HG02970 (cell line): ENCODE data around the gene TTC3.

Experiments
- ATAC-seq: cut with Tn5 transposase; IDR thresholded peaks from one replicate; pipeline ENCODE4 v1.9.1; 2021; ENCODE audit warnings: mild to moderate bottlenecking, moderate library complexity, moderate number of reproducible peaks; ENCODE audit not compliant: unreplicated experiment, low FRiP score

The TTC3 gene

DNA sequence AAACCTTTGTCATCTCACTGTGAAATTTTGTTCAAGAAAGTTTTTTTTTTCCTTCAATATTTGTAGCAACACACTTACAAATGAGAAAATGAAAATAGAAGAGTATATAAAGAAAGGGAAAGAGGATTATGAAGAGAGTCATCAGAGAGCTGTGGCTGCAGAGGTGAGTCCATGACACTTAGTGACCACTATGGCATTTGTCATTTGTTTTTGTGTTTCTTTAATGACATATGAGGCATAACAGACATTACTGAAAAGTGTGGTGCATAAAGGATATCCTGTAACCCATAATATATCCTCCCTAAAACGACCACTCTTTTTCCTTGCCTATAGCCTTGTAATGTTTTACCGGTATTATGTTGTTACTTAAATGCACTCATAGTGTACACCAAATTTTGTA is 113.9 kb downstream of the TTC3 start:
- ATAC-seq, result no peak

DNA sequence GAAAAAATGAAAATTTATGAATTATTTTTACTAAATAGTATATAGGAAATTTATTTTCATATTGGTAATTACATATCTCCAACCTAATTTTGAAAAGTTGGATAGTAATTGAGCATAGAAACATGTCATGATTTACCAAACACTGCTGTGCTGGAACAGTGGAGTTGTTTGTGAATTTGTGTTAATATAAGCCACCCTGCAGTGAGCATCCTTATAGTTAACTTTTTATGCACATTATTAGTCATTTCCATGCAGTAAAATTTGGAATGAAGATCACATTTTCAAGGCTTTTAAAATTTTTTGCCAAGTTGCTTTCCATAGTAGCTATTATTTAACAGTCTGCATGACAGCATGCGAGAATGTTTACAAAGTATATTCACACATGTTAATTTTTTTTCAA is 115.8 kb downstream of the TTC3 start:
- no peak for ATAC-seq

DNA sequence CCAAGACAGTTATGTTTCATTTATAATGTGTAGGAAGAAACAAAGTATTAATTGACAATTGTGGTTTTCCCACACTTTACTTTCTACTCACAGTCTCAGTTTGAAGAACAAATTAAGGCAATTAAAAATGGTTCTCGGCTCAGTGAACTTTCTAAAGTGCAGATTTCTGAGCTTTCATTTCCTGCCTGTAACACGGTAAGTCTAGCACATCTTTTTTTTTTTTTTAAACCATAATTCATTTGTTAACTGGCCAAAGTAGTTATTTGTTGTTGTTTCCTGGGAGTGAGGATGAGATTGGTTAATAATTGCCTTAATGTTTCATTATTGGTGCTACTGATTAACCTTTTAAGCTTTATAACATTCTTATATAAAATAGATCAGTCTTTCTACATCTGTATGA is 119.0 kb downstream of the TTC3 start:
- ATAC-seq, result no peak

DNA sequence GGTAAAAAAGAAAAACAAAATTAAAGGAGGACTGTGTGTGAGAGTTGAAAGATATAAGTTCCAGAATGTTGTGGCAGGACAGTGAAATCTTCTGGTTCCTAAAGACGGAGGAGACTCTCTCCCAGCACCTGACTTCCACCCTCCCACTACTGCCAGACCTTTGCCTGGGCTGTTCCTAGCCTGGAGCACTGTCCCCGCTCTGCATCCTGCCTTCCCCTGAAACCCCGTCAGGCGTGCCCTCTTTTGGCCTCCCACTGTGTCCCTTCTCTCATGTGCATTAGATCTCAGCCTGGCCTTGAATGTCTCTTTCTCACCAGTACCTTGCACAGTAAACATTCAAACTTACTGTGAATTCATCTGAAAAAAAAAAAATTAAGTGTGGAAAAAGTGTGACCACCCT is 120.0 kb downstream of the TTC3 start:
- ATAC-seq, result no peak

DNA sequence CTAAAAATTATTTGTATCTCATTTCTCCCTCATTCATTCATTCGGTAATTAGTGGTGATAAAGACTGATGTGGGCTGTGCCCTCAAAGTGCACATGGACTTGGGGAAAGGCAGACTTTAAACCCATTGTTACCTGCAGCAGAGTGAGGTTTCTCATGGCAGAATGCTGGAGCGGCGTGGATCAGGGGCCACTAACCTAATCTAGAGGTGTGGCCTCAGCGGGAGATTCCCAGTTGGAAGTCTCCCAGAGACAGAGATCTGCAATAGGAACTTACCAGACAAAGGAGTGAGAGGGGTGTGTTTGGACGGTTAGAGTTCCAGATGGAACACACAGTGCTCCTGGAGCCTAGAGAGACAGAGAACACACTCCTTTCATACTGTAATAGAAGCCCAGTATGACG is 120.6 kb downstream of the TTC3 start:
- ATAC-seq, result no peak

DNA sequence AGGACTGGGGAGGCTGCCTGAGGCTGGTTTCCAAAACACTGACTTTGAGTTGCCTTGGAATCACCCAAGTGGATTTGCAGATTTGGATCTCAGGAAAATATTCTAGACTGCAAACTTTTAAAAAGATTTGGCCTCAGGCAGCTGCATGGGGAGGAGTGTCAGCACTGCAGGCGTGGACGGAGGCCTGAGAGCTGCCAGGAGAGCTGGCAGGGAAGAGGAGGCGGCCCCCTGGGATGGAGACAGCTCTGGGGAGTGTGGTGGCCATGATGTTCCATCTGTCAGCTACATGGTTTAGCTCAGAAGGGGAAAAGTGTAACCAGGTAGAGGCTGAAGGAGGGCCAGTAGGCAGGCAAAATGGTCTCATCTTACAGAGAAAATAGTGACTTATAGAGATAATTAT is 122.0 kb downstream of the TTC3 start:
- no peak for ATAC-seq

DNA sequence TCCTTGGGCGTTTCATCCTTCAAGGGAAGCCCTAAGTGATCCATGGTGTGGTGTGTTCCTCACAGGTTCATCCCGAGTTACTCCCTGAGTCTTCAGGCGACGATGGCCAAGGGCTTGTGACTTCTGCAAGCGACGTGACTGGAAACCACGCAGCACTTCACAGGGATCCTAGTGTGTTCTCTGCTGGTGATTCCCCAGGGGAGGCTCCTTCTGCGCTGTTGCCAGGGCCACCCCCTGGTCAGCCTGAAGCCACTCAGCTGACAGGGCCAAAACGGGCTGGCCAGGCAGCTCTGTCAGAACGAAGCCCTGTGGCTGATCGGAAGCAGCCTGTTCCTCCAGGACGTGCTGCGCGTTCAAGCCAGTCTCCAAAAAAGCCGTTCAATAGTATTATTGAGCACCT is 122.6 kb downstream of the TTC3 start:
- no peak for ATAC-seq

DNA sequence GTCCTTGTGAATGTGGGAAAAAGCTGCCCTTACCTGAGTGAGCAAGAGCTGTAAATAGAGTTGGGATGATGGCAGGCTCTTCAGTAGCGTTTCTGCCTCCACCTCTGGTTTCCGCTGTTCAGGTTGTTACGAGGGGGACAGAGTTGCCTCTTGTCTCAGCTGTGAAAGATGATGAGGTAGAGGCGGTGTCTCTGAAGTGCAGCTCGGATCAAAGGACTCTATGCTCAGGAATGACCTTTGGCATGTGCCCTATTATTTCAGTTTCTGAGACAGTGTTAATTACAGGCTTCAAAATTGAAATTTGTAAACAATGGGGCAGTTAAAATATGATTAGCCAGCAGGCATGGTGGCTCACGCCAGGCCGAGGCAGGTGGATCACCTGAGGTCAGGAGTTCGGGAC is 123.8 kb downstream of the TTC3 start:
- no peak for ATAC-seq

DNA sequence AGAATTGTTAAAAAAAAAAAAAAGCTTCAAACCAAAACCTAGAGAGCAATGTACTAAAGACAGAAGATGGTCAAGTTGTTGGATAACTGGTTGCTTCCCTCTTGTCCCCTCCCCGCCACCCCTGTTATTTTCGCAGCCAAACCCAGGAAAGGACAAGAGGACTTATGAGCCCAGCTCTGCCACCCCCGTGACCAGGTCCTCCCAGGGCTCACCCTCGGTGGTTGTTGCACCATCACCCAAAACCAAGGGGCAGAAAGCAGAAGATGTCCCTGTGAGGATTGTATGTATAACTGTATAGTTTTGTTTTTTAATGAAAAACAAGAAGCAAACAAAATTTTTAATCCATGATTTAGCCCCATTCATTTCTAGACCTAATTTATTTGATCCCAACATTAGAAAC is 124.7 kb downstream of the TTC3 start:
- ATAC-seq, result no peak

DNA sequence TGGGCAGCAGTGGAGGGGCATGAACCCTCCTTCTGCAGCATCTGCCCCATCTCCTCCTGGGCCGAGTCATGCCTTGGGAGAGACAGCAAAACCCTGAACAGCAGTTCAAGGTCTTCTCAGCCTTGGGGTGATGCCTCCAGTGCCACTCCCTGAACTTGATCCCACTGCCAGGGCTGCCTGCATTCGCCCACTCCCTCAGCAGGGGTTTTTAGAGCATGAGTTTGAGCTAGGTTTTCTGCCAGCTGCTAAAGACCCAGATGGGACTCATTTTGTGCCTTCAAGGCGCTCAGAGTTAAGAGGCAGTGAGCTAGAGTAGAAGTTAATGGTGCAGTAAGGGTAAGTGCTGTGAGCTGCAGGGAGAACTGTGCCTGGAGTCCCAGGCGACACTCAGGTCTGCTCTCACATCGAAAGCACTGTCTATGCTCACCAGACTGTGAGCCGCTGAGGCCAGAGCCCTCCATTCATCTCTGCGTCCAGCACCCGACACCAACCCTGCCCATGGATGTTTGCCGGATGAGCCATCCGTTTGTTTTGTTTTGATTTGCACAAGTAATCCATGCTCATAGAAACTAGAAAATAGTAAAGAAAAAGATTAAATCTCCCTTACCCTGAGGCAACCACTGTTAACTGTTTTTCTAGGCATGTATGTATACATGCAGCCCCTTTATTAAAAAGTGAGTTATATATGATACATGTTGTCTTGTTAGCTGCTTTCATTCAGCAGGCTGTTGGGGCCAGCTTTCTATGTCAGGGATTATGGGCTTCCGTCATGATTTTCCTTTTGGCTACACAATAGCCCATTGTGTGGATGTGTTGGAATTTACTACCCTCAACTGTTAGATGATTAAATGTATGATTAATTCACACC is 126.2 kb downstream of the TTC3 start:
- no peak for ATAC-seq

DNA sequence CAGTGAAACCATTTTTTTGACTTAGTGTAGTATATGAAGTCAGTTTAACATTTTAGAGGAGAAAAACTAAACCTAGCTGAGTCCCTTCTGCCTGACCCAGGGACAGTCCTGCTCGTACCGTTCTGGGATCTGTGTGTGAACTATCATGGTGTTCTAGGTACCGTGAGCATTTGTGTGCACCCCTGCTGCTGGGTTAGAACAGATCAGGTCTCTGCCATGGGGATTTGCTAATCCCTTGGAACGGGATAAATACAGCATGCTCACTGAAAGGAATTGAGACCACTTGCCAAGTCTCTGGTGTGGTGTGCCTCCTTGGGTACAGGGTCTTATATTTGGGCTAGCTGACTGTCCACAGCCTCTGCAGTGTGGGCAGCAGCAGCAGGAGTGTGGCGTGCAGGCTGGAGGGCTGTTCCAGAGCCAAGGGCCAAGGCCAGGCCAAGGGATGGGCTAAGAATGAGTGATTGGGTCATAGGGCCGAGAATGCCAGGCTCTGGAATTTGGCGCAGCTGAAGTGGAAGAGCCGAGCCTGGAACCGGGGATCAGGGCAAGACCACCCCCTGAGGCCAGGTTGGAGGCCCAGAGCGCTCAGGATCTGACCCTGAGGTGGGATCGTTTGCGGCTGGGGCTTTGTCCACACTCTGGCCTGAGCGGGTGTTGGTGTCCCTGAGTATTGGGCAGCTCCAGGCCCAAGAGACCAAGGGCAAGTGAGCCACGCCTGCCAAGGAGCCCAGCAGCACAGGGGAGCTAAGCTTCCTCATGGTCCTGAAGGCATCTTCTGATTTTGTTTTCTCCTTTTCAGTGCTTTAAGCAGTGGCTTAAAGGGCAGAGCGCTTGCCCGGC is 127.8 kb downstream of the TTC3 start:
- ATAC-seq, result no peak

DNA sequence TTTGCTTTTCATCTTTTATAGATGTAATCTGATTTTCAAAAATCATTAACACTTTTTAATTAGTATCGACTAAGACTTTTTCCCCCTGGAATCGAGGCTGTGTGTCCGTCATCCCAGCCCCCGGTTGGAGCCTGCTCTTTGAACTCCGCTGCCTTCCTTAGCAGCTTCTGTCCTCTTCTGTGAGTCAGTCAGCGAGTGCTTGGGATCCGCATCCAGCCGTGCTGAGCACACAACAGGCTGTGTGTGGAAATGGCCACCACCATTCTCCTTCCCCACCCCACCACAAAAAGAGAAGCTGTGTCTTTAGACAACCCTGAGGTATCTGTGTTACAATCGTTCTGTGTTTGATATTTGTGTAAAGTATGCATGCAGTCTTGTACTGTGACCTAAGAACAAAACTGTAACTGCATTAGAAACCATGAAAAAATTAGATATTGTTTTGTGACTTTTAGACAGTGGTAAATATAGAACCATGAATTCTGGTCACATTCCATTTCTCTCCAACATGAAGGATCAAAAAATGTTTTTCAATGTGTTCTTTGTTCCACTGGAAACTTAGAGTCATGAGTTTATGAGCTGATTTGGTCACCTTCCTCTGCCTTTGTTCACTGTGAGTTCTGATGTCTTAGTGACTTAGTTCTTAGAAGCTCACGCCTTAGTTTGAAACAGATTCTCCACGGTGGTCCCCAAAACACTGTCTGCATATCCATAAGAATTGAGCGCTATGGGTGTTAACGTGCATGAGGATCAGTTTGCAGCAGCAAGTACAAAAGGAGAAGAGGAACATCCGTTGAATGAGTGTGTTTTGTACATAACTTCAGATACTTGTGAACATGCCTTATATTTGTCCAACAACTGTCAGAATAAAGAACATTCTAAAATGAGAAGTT is 129.4 kb downstream of the TTC3 start:
- ATAC-seq, result no peak

DNA sequence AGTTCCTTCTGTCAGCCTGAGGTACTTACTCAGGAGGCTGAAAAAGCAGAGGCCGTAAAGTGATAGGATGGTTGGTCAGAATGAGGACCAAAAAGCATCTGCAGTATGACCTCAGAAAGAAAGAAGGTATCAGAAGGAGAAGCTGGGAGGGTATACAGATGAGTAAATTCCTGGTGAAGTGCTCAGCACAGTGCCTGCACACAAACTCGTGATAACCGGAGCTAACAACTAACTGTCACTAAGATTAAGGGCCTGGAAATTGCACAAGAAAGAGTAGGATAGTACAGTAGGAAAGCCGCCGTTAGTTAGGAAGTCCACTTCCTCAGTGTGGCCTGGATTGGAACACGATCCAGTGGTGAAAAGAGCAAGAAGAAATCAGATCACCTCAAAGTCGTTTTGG is 131.5 kb downstream of the TTC3 start:
- no peak for ATAC-seq

DNA sequence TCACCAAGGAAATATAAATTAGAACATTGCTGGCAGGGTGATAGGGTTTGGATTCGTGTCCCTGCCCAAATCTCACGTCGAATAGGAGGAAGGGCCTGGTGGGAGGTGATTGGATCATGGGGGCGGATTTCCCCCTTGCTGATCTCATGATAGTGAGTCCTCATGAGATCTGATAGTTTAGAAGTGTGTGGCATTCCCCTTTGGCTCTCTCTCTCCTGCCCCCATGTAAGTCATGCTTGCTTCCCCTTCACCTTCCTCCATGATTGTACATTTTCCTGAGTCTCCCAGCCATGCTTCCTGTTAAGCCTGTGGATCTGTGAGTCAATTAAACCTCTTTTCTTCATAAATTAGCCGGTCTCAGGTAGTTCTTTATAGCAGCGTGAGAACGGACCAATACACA is 133.4 kb downstream of the TTC3 start:
- no peak for ATAC-seq

DNA sequence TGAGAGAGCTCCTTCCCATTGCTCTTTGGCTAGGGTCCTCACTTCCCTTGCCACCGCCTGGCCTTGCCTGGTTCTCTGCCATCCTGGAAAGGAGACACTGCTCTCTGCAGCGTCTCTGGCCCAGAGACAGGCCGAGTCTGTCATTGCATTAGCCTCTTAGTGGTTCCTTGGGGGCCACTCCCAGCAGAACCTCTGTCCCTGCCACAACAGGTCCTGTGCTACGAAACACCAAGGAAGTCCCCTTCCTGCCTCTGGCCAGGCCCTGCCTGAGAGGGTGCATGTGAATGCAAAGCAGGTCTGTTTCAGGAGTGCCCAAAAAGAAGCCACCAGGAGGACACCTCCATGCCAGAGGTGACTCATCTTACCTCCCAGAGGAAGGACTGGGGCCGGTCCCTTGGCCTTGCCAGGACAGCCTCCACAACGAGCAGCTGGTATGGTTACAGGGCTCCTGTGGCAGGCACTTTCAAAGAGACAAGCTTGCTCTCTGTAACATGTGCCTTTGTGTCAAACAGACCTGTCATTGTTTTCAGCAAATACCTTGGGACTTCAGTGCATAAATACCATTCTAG is 134.5 kb downstream of the TTC3 start:
- peak; percentile 63 for ATAC-seq

DNA sequence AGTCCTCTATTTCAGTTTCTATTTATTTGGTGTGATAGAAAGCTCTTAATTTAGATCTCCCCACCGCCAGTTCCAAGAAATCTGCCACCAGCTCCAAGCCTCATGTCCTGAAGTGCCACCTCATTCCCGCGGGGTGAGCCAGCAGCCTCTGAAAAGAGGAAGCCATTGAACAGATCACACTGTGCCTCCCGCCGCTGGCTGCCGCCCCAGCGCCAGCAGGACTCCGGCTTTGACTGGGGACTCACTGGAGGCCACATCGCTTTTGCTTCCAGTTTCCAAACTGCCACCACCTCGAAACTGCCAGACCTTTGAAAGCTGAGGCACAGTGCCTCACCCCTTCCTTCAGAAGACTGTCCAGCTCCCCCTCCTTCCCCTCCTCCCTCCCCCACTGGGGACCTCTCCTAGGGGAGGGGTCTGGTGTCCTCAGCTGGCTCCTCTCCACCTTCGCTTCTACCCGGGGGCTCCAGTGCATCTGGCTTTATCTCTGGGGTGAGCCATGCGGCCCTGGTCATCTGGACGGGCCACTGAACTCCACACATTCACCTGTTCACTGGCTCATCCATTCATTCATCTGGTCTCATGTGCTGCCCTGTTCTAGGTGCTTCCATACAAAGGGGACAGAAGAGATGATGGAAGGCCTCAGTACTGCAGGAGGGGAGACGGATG is 135.1 kb downstream of the TTC3 start:
- ATAC-seq, result no peak

DNA sequence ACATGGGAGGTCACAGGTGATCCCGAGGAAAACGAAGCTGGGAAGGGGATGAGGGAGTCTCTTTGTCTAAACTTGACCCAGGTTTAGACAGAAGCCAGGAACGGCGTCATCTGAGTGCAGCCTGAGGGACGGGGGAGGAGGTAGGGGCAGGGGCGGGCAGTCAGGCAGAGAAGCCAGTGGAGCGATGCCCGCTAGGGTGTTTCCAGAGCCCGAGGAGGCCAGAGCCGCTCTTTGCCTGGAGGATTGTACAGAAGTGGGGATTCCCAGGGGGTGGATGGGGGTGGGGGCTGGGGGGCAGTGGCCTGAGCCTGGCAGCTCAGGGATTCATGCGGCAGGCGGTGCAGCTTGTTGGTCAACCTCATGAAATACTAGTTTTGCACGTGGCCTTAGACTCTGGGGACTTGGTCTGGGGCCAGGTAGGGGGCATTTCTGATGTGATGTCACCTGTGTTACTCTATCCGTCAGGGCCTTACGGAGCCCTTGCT is 135.7 kb downstream of the TTC3 start:
- ATAC-seq, result no peak

DNA sequence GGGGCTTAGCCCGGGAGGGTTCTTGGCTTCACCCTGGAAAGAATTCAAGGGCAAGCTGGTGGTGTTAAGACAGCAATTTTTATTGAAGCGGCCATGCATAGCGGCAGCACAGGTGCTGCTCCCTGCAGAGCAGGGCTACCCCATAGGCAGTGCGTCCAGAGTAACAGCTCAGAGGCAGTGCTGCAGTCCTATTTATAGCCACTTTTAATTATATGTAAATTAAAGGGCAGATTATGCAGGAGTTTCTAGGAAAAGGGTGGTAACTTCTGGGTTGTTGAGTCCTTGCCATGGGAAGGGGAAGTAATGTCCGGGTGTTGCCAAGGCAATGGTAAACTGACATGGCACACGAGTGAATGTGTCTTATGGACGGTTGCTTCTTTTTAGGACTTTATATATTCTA is 137.1 kb downstream of the TTC3 start:
- no peak for ATAC-seq

DNA sequence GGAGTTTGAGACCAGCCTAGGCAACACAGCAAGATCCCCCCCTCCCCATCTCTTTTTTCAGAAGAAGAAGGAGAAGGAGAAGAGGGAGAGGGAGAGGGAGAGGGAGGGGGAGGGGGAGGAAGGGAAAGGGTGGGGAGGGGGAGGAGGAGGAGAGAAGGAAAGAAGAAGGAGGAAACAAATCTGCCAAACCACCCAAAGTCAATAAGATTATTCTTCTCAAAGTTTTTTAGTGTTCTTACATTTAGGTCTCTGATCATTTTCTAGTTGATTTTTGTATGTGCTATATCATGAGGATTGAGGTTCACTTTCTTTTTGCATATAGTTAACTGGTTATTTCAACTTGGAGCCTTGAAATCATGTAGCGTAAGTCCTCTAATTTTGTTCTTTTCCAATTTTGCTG is 137.7 kb downstream of the TTC3 start:
- ATAC-seq, result no peak

DNA sequence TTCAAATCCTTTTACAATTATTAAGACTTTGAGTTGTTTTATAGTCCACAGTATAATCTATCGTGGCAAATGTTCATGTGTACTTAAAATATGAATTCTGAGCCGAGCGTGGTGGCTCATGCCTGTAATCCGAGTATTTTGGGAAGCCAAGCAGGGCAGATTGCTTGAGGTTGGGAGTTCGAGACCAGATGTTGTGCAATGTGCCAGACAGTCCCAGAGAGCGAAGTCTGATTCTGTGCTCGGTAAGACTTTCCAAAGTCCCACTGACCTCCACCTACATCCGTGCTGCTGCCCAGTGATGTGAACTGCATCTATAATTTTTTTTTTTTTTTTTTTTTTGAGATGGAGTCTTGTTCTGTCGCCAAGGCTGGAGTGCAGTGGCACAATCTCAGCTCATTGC is 141.9 kb downstream of the TTC3 start:
- no peak for ATAC-seq
